Karpas-422 (cell line): ENCODE measurements around the gene RBPJ. TPM values are rescaled to one million over a fixed set of nuclear protein-coding genes. Genes with fewer than 3 reads are reported as not detected.

Source experiments
- DNase-seq: peaks from one replicate; pipeline ENCODE4 v3.0.0-alpha.2; 2015
- H2AFZ ChIP-seq: fragments of 200-600 bp; sonication (generic); 2 replicates; pipeline ENCODE4 v1.6.1; 2014; ENCODE audit warnings: antibody characterized with exemption, low read length, mixed read lengths
- H3K27ac ChIP-seq: fragments of 200-600 bp; sonication (generic); 2 replicates; pipeline ENCODE4 v1.5.1; 2014; ENCODE audit warnings: mild to moderate bottlenecking, low read length, moderate library complexity
- H3K27me3 ChIP-seq: fragments of 200-600 bp; sonication (generic); 2 replicates; pipeline ENCODE4 v1.6.1; 2014; ENCODE audit warnings: low read length, mixed read lengths
- H3K36me3 ChIP-seq: fragments of 200-600 bp; sonication (generic); 2 replicates; pipeline ENCODE4 v1.6.1; 2014; ENCODE audit warnings: low read length, mixed read lengths; ENCODE audit not compliant: insufficient read depth
- H3K4me1 ChIP-seq: fragments of 200-600 bp; sonication (generic); 2 replicates; pipeline ENCODE4 v1.6.1; 2014; ENCODE audit warnings: mild to moderate bottlenecking, low read length, mixed read lengths
- H3K4me2 ChIP-seq: fragments of 200-600 bp; sonication (generic); 2 replicates; pipeline ENCODE4 v1.6.1; 2014; ENCODE audit warnings: low read length, low read depth, mild to moderate bottlenecking; ENCODE audit not compliant: poor library complexity, severe bottlenecking
- H3K4me3 ChIP-seq: fragments of 200-600 bp; sonication (generic); 2 replicates; pipeline ENCODE4 v1.5.1; 2014; ENCODE audit warnings: mild to moderate bottlenecking, antibody characterized with exemption, low read length, mixed read lengths
- H3K79me2 ChIP-seq: fragments of 200-600 bp; sonication (generic); 2 replicates; pipeline ENCODE4 v1.6.1; 2014; ENCODE audit warnings: mild to moderate bottlenecking, low read length, mixed read lengths
- H3K9ac ChIP-seq: fragments of 200-600 bp; sonication (generic); 2 replicates; pipeline ENCODE4 v1.6.0; 2014; ENCODE audit warnings: low read length
- H3K9me2 ChIP-seq: fragments of 200-600 bp; sonication (generic), shearing (Covaris generic); replicated peaks from 2 replicates; pipeline ENCODE4 v1.6.0; 2014; ENCODE audit warnings: mild to moderate bottlenecking, low read length, moderate library complexity; ENCODE audit not compliant: insufficient read depth
- H3K9me3 ChIP-seq: fragments of 300-700, 200-600 bp; sonication (generic); 2 replicates; pipeline ENCODE4 v1.6.1; 2014; ENCODE audit warnings: low read length, mixed read lengths
- H4K20me1 ChIP-seq: fragments of 200-600 bp; sonication (generic); 2 replicates; pipeline ENCODE4 v1.6.1; 2014; ENCODE audit warnings: mild to moderate bottlenecking, antibody characterized with exemption, low read length, low read depth; ENCODE audit not compliant: insufficient read depth
- total RNA-seq: library from RNA; depleted of rRNA; stranded (reverse); fragments of >200 nt; shearing (Covaris generic); gene quantifications from 2 replicates; pipeline ENCODE4 v1.2.3, GENCODE V29; 2014; ENCODE audit warnings: low replicate concordance

Gene RBPJ
- total RNA-seq, 1 experiment from 2014 or later = 36.8 TPM

- no peaks in the 10 kb centered on the region for H3K36me3 ChIP-seq
- no peak overlapping the region for H3K4me2 ChIP-seq
- no peaks in the 10 kb centered on the region for H3K79me2 ChIP-seq
- DNase-seq = no peak
- H4K20me1 ChIP-seq = no peaks in the 10 kb centered on the region
- H3K9me3 ChIP-seq = no peaks in the 10 kb centered on the region
- H3K9ac ChIP-seq = no peak overlapping the region
- H3K27ac ChIP-seq = no peak overlapping the region
- no peak overlapping the region for H3K4me3 ChIP-seq
- H3K9me2 ChIP-seq = no peaks in the 10 kb centered on the region
- H3K27me3 ChIP-seq = no peaks in the 10 kb centered on the region
- H2AFZ ChIP-seq = no peak overlapping the region
- peaks cover 5% of the 10 kb centered on the region for H3K4me1 ChIP-seq
Measured at GRCh38 chr4:26285272-26285671, 35.5 kb upstream of the RBPJ start.

- Histone ChIP-seq H3K9me3 (no peaks in the 10 kb centered on the region), H3K79me2 (no peaks in the 10 kb centered on the region), H3K36me3 (no peaks in the 10 kb centered on the region), H4K20me1 (no peaks in the 10 kb centered on the region), H3K9me2 (no peaks in the 10 kb centered on the region), H3K27ac (no peak overlapping the region), H2AFZ (no peak overlapping the region; the same call in 1 of the 2 replicates), H3K4me2 (no peak overlapping the region), H3K4me1 (peaks cover 5% of the 10 kb centered on the region), H3K4me3 (no peak overlapping the region), H3K27me3 (no peaks in the 10 kb centered on the region), H3K9ac (no peak overlapping the region)
- no peak for DNase-seq
Measured at GRCh38 chr4:26287756-26288155, 33.1 kb upstream of the RBPJ start.

DNA sequence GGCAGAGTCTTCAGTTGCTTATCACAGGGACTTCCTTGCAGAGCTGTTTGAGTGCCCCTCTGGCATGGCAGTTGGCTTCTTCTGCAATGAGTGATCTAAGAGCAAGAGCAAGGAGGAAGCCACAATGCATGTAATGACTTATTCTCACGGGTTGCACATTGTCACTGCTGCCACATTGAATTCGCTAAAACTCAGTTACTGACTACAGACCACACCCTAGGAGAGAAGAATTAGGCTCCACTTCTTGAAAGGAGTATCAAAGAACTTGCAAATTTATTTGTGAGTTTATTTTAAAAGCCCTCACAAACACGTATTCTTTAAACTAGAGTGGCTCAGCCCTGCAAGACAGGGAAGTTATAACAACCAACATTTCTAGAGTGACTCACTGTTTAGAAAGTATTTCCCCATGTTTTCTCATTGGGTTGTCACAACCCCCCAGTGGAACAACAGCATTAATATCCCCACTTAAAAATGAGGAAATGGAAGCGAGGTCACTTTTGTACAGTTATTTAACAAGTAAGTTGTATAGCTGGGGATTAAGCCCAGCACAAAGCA lies 32.4 kb upstream of the RBPJ start:
- Histone ChIP-seq H3K9me2 (no peaks in the 10 kb centered on the region), H3K9me3 (no peaks in the 10 kb centered on the region), H4K20me1 (no peaks in the 10 kb centered on the region), H3K4me2 (no peak overlapping the region), H3K27ac (no peak overlapping the region), H3K9ac (no peak overlapping the region), H3K36me3 (no peaks in the 10 kb centered on the region), H3K79me2 (no peaks in the 10 kb centered on the region), H3K27me3 (no peaks in the 10 kb centered on the region), H2AFZ (no peak overlapping the region; the same call in 1 of the 2 replicates), H3K4me1 (peaks cover 5% of the 10 kb centered on the region), H3K4me3 (no peak overlapping the region)
- no peak for DNase-seq

DNA sequence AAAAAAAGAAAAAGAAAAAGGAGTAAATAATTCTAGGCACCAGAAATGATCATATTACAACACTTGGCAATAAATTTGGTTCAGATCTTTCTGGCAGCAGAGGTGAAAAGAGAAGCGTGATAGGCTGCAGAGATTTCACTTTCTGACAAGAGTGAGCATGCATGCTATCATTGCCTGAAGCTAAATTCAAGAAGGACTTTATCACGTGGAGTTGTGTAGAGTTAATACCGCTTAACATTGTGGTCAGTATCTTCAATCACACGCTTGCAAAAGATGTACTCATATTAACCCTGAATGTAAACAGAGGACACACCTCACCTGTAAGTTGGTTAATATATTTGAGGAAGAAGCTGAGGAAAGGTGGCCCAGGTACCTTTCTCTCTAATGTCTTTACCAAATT lies 31.4 kb upstream of the RBPJ start:
- Histone ChIP-seq H3K27ac (no peak overlapping the region), H3K36me3 (no peaks in the 10 kb centered on the region), H2AFZ (no peak overlapping the region), H3K4me2 (no peak overlapping the region), H3K9ac (no peak overlapping the region), H3K4me1 (peaks cover 5% of the 10 kb centered on the region), H4K20me1 (no peaks in the 10 kb centered on the region), H3K9me2 (no peaks in the 10 kb centered on the region), H3K27me3 (no peaks in the 10 kb centered on the region), H3K79me2 (no peaks in the 10 kb centered on the region), H3K4me3 (no peak overlapping the region), H3K9me3 (no peaks in the 10 kb centered on the region)
- no peak for DNase-seq

- no peak overlapping the region for H2AFZ ChIP-seq
- no peak overlapping the region for H3K9ac ChIP-seq
- no peaks in the 10 kb centered on the region for H4K20me1 ChIP-seq
- H3K4me2 ChIP-seq = no peak overlapping the region
- no peaks in the 10 kb centered on the region for H3K36me3 ChIP-seq
- no peak overlapping the region for H3K27ac ChIP-seq
- H3K4me3 ChIP-seq = no peak overlapping the region
- H3K9me2 ChIP-seq = no peaks in the 10 kb centered on the region
- no peaks in the 10 kb centered on the region for H3K27me3 ChIP-seq
- H3K4me1 ChIP-seq = peaks cover 5% of the 10 kb centered on the region
- H3K79me2 ChIP-seq = no peaks in the 10 kb centered on the region
- no peak for DNase-seq
- no peaks in the 10 kb centered on the region for H3K9me3 ChIP-seq
Measured at GRCh38 chr4:26290321-26290720, 30.5 kb upstream of the RBPJ start.

DNA sequence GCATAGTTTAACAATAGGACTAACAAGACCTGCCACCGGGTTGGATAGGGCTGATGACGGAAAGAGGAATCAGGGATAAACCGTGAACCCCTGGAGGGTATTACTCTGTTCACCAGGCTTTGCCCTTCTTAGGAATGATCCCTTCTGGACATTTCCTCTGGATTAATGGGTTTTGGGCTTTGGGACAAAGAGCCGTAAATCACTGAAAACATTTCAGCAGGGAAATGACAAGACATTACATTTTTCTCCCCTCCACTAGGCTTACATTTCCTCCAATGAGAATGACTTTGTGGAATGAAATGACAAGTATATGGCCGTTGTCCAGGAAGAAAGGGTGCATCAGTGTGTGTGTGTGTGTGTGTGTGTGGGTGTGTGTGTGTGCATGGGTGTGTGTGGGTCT lies 25.9 kb upstream of the RBPJ start:
- Histone ChIP-seq H4K20me1 (no peaks in the 10 kb centered on the region), H3K79me2 (no peaks in the 10 kb centered on the region), H3K9me3 (no peaks in the 10 kb centered on the region), H3K36me3 (no peaks in the 10 kb centered on the region), H3K4me3 (no peak overlapping the region), H3K27me3 (no peaks in the 10 kb centered on the region), H3K4me2 (no peak overlapping the region), H3K27ac (no peak overlapping the region), H2AFZ (no peak overlapping the region), H3K9me2 (no peaks in the 10 kb centered on the region), H3K4me1 (no peaks in the 10 kb centered on the region), H3K9ac (no peak overlapping the region)
- DNase-seq = no peak

- Histone ChIP-seq H2AFZ (no peak overlapping the region), H3K9me2 (no peaks in the 10 kb centered on the region), H3K9ac (no peak overlapping the region), H3K79me2 (no peaks in the 10 kb centered on the region), H3K4me2 (no peak overlapping the region), H3K27ac (no peak overlapping the region), H3K36me3 (no peaks in the 10 kb centered on the region), H4K20me1 (no peaks in the 10 kb centered on the region), H3K4me3 (no peak overlapping the region), H3K4me1 (no peaks in the 10 kb centered on the region), H3K27me3 (no peaks in the 10 kb centered on the region), H3K9me3 (no peaks in the 10 kb centered on the region)
- DNase-seq = no peak
Measured at GRCh38 chr4:26296021-26296420, 24.8 kb upstream of the RBPJ start.

DNA sequence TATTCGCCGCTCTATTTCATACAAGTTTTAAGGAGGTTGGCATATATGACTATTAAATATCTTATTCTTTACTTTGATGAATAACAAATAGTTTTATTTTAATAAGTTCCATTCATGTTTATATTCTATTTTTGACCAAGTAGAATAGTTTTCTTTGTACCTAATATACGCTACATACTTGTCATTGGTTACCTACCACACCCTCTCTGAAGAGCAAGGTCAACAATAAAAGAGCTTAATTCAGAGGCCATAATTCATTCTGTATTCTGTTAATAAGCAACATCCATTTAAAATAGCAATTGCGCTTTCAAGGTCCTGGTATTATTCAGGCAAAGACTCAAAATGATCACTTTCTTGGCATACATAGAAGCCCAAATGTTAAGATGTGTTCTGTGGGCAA lies 24.3 kb upstream of the RBPJ start:
- no peak for DNase-seq
- Histone ChIP-seq H3K36me3 (no peaks in the 10 kb centered on the region), H4K20me1 (no peaks in the 10 kb centered on the region), H3K4me3 (no peak overlapping the region), H3K9ac (no peak overlapping the region), H3K9me3 (no peaks in the 10 kb centered on the region), H3K79me2 (no peaks in the 10 kb centered on the region), H3K4me2 (no peak overlapping the region), H3K27me3 (no peaks in the 10 kb centered on the region), H2AFZ (no peak overlapping the region), H3K4me1 (no peaks in the 10 kb centered on the region), H3K27ac (no peak overlapping the region), H3K9me2 (no peaks in the 10 kb centered on the region)

- Histone ChIP-seq H3K4me3 (no peak overlapping the region), H3K79me2 (no peaks in the 10 kb centered on the region), H3K4me1 (no peaks in the 10 kb centered on the region), H3K4me2 (no peak overlapping the region), H3K9me2 (no peaks in the 10 kb centered on the region), H3K27me3 (no peaks in the 10 kb centered on the region), H4K20me1 (no peaks in the 10 kb centered on the region), H3K9me3 (no peaks in the 10 kb centered on the region), H3K9ac (no peak overlapping the region), H3K36me3 (no peaks in the 10 kb centered on the region), H3K27ac (no peak overlapping the region), H2AFZ (no peak overlapping the region)
- no peak for DNase-seq
Measured at GRCh38 chr4:26297219-26297618, 23.6 kb upstream of the RBPJ start.
